NCI-H2227 treated with DMSO at 0.1 percent for 48 hours (cell line): ENCODE measurements around the gene FOSL1.
A peak's percentile ranks its signal among the peaks of the same experiment; 100 is the strongest.

Source experiments
- DNase-seq: peaks from one replicate; lab custom pipeline; 2025; lab: John Stamatoyannopoulos, UW

Gene FOSL1

DNA sequence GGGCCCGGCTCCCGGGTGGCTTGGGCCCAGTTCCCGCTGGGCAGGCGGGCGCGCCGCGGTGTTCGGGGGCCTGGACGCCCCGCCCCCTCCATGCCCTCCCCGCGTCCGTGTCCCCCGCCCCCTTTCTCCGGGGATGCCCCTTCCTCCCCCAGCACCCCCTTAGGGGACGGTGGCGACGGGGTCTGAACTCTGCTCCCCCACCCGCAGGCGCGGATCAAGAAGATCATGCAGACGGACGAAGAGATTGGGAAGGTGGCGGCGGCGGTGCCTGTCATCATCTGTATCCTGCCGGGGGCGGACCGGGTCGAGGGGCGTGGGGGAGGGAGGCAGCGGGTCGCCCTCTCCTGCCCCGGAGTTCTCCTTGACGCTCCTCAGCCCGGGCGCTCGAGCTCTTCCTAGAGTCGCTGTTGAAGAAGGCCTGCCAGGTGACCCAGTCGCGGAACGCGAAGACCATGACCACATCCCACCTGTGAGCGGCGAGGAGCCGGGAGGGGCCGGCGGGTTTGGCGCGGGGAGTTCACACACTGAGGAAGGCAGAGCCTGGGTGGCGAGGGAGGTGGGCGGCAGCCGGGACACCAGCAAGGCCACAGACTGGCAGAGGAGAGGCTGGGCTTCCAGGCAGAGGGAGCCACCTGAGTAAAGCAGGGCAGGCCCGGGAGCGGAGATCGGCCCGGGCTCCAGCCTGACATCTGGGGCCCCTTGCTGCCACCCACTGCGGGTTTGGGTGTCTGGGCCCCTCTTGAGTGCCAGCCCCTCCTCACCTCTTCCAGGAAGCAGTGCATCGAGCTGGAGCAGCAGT, 19.6 kb upstream of the FOSL1 start:
- no peak for DNase-seq

DNA sequence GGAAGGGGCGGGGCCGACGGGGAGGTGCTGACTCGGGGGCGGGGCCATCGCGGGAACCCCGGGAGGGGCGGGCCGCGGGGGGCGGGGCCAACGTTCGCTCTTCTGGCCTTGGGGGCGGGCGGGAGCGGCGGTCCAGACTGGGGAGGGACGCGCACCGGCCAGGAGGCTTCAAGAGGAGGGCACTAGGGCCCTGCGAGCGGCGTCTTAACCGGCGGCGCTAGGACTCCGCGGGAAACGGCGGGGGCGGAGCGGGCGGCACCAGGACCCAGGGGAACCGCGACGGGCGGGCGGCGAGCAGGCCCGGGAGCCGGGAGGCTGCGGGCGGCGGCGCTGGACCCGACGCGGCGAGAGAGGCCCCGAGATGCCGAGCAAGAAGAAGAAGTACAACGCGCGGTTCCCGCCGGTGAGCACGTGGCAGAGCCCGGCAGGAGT, 19.0 kb upstream of the FOSL1 start, which contains the start of gene DRAP1:
DRAP1 (plus strand) TSS at position 286 of the 432 bp plus-strand sequence; CDS start at position 362, 76 bp downstream.
- DNase-seq, result peak; percentile 97

- DNase-seq, result no peak
Observed at GRCh38 chr11:65918211-65919140, 18.3 kb upstream of the FOSL1 start, which contains the start of gene C11orf68. TSS of gene C11orf68 (minus strand) at chr11:65919062. CDS start at chr11:65919031, 31 bp downstream.

DNA sequence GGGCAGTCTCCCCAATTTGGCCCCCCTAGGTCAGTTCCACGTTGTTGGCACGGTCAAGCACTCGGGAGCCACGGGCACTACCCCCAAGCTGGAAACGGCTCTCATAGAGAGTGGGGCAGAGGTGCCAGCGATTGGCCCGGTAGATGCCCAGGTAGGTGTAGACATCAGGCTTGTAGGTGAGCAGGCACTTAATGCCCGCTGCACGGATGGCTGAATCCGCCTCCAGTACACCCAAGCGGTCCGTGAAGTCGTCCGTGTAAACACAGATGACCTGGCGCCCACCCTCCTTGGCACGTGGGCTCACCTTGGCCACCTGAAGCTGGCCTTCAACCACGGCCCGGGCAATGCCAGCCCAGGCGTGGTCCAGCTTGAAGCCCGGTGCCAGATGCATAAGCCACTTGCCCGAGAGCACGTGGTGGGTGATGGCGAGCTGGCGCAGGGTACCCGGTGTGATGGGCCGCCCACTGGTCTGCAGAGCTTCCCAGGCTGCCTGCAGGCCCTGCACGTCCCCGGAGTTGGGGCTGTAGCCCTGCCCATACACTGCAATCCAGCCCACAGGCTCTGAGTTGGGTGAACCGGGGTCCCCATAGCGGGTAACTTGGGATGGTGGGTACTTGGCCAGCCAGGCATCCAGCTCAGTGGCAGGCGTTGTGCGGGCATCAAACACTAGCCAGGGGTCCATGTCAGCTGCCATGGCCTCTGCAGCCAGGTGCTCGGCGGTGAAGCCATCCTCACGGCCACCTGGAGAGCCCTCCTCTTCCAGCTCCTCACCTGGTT, 17.4 kb upstream of the FOSL1 start:
- no peak for DNase-seq

DNA sequence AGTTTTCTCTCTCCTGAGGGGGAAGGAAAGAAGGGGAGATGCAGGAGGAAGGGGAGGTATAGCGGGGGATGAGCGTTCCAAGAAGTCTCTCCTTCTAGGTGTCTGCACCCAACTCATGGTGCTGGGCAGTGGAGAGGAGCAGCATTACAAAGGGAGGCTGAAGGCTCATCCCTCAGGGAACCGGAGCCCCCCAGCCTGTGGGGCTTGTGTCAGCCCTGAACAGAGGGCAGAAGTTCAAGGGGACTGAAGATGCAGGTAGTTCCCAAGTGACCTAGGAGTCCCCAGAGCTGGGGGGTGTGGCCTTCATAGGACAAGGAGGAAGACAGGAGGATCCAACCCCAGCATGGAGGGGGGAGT, 16.9 kb upstream of the FOSL1 start:
- no peak for DNase-seq

- DNase-seq, result no peak
Observed at GRCh38 chr11:65916391-65916790, 16.2 kb upstream of the FOSL1 start.

GRCh38 chr11:65915821-65916251, 15.6 kb upstream of the FOSL1 start:
- DNase-seq, result no peak

DNA sequence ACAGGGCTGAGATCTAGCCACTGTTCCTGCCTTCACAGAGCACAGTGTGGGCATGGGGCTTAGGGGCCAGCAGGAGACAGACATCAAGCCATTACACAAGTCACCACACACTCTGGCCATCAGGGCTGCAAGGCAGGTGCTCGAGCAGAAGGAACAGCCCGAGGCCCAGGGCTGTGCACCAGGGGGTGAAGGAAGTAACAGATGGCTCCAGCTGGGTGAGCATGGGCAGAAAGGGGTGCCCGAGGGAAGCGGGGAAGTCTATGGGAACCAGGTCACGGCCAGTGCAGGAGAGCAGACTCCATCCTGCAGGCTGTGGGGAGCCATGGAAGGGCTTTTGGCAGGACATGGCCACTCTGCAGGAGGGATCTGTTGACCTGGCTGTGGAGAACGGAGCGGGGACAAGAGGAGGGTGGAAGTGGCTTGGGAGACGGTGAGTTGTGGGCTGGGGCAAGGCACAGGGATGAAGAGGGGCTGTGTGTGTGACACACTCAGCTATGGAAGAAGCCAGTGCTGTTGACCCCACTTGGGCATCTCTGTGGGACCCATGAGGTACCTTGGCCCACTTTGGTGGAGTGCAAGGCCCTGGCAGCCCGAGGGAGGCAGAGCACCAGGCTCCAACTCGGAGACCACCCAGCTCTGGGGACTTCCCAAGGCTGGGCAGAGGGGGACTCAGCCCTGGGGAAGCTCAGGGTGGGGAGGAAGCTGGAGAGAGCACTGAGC, 15.1 kb upstream of the FOSL1 start:
- DNase-seq, result no peak

DNA sequence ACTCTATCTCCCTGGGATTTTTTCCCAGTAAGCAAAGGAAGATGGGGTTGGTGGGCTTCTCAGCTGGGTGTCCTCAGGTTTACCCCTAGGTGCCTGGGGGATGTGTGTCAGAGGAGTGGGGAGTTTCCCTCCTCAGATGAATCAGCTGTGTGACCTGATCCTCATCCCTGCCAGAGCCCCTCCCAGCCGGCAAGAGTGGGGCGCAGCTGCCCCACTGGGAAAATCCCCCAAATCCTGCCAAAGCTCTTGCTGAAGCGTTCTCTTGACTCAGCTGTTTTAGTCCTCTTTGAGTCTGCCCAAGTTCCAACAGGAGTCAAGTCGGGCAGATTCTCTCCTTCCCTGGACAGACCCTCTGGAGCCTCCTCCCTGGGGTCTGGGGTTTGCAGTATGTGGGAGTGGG, 12.7 kb upstream of the FOSL1 start:
- no peak for DNase-seq

- DNase-seq, result no peak
Observed at GRCh38 chr11:65911682-65912568, 11.7 kb upstream of the FOSL1 start.

GRCh38 chr11:65907878-65908277, 7.7 kb upstream of the FOSL1 start:
- no peak for DNase-seq

DNA sequence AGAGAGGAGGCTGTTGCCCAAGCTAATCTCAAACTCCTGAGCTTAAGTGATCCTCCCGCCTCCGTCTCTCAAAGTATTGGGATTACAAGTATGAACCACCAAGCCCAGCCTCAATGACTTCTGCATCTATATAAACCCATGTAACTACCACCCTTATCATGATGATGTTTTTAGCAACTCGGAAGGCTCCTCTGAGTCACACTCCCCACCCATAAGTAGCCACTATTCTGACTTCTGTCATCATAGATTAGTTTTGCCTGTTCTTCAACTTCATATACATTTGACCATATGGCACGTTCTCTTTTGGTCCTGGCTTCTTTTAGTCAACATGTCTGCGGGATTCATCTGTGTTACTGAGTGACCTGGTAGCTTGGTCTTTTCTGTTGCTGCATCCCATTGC, 6.4 kb upstream of the FOSL1 start:
- DNase-seq, result no peak

DNA sequence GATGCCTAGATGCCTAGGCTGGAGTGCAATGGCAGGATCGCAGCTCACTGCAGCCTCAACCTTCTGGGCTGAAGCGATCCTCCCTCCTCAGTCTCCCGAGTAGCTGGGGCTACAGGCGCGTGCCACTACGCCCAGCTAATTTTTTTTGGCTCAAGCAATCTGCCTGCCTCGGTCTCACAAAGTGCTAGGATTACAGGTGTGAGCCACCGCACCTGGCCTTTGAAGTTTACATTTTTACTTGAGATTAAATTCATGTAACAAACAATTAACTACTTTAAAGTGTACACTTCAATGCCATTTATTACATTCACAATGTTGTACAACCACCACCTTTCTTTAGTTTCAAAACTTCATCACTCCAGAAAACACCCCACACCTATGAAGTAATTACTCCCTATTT, 3.5 kb upstream of the FOSL1 start:
- no peak for DNase-seq

GRCh38 chr11:65903068-65903481, 2.9 kb upstream of the FOSL1 start:
- DNase-seq, result no peak

GRCh38 chr11:65900899-65901180, 652 bp upstream of the FOSL1 start:
- DNase-seq, result no peak

DNA sequence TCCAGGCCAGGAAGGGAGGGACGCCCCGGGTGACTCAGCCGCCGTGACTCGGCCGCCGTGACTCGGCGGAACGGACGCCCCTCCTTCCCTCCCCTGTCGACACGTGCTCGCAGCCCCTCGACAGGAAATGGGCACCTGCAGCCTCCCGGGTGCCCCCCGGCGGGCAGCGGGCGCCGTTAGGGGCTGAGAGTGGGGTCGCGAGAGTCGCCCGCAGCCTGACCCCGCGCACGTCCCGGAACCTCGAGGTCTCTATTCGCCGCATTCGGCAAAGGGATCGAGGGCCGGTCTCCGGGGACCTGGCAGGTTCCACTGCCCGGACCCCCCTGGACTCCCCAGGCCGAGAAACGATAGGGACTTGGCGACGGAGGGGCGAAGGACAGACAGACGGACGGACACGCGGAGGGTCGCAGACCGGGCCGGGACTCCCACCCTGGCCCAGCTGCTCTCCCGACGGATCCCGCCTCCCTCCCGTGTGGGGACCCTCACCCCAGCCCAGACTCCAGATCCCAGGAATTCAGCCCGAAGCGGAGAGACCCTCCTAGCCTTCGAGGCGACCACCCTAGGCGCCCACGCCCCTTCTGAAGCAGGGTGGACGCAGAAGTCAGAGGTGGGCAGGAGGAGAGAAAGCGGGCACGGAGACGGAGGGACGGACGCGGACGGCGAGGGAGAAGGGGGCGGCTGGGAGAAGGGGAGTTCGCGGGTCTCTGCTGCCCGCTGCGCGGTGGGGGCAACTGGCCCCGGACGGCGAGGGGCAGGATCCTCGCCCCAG, 648 bp downstream of the FOSL1 start:
- DNase-seq, result no peak

DNA sequence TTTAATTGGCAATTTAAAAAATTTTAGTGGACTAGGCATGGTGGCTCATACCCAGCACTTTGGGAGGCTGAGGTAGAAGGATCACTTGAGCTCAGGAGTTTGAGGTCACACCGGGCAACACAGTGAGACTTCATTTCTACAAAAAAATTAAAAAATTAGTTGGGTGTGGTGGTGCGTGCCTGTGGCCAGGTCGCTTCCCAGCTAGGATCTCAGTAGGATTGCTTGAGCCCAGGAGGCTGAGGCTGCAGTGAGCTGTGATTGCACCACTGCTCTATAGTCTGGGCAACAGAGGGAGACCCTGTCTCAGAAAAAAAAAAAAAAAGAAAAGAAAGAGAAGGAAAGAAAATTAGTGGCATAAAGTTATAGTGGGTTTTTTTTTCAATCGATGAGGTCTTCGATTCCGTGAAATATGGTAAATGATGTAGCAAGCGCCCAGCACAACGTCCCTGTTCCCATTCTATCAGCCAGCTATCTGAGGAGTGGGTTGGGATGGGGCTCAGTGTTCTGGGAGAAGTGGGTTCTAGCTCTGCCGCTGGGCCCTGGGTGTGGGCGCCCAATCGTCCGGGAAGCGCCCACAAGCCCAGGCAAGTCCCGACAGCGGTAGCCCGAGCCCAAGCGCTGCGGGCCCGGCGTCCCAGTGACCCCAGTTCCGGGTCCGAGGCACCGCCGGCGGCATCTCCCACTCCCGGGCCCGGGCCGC, 1.4 kb downstream of the FOSL1 start:
- no peak for DNase-seq

DNA sequence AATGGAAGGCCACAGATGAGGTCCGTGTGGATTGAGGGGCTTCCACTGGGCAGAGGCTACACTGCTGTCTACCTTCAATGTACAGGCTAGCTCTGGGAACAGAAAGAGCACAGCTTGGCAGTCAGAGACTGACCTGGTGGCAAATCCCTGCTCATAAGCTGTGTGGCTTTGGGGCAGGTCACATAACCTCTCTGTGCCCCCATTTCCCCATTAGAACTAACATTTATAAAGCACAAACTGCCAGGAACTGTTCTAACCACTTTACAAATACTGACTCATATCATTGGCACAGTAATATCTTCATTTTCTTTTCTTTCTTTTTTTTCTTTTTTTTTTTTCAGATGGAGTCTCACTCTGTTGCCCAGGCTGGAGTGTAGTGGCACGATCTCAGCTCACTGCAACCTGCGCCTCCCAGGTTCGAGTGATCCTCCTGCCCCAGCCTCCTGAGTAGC, 3.1 kb downstream of the FOSL1 start:
- DNase-seq, result no peak
